ENCODE results near the gene PHC2.

DNA sequence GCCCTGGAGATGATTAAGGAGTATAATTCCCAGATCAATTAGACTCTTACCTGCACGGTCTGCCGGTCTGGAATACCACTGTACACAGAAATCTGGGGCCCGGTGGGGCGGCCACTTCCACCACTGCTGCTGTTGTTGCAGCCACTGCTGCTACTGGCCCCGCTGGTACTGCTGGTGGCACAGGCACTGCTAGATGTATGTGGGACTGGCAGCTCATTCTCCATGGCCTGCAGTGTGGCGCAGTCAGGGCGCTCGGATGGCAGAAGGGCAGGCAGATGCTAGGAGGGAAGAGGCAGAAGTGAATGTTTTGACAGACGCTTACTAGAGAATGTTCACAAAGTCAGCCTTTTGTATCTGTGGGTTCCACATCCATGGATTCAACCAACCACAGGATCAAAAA, 55.6 kb downstream of the PHC2 start:
- TF ChIP-seq, protein P1, sequence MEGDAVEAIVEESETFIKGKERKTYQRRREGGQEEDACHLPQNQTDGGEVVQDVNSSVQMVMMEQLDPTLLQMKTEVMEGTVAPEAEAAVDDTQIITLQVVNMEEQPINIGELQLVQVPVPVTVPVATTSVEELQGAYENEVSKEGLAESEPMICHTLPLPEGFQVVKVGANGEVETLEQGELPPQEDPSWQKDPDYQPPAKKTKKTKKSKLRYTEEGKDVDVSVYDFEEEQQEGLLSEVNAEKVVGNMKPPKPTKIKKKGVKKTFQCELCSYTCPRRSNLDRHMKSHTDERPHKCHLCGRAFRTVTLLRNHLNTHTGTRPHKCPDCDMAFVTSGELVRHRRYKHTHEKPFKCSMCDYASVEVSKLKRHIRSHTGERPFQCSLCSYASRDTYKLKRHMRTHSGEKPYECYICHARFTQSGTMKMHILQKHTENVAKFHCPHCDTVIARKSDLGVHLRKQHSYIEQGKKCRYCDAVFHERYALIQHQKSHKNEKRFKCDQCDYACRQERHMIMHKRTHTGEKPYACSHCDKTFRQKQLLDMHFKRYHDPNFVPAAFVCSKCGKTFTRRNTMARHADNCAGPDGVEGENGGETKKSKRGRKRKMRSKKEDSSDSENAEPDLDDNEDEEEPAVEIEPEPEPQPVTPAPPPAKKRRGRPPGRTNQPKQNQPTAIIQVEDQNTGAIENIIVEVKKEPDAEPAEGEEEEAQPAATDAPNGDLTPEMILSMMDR (IDR thresholded peaks at IDR 0.05; ENCODE audit: low read length): no peak
- TF ChIP-seq EZH2 (IDR thresholded peaks at IDR 0.05; ENCODE audit: borderline replicate concordance, low read length): no peak
